Osteocyte (in vitro differentiated cells): ENCODE measurements around the gene RNF224. TPM values are rescaled to one million over a fixed set of nuclear protein-coding genes. Genes with fewer than 3 reads are reported as not detected.
"Not testable (repeated sequence)": the region's sequence is repeated elsewhere in the genome, so short reads cannot be mapped to it uniquely, and the experiment has no call there.

ENCODE experiments used
- DNase-seq: peaks from one replicate; pipeline ENCODE4 v3.0.0; 2021; ENCODE audit warnings: mixed read lengths; ENCODE audit not compliant: unreplicated experiment; ENCODE audit errors: extremely low spot score
- H3K27ac Mint-ChIP-seq: one replicate; pipeline ENCODE4 v1.8.0; 2021; ENCODE audit warnings: mild to moderate bottlenecking, mixed read lengths; ENCODE audit not compliant: unreplicated experiment
- H3K27me3 Mint-ChIP-seq: one replicate; pipeline ENCODE4 v1.8.0; 2021; ENCODE audit warnings: mixed read lengths; ENCODE audit not compliant: unreplicated experiment
- H3K36me3 Mint-ChIP-seq: one replicate; pipeline ENCODE4 v1.8.0; 2021; ENCODE audit warnings: mixed read lengths; ENCODE audit not compliant: unreplicated experiment
- H3K4me1 Mint-ChIP-seq: one replicate; pipeline ENCODE4 v1.8.0; 2021; ENCODE audit warnings: mixed read lengths; ENCODE audit not compliant: unreplicated experiment
- H3K4me3 Mint-ChIP-seq: one replicate; pipeline ENCODE4 v1.8.0; 2021; ENCODE audit warnings: mild to moderate bottlenecking, moderate library complexity, mixed read lengths; ENCODE audit not compliant: unreplicated experiment
- H3K9me3 Mint-ChIP-seq: one replicate; pipeline ENCODE4 v1.8.0; 2021; ENCODE audit warnings: mixed read lengths; ENCODE audit not compliant: unreplicated experiment
- CTCF ChIP-seq: fragments of 200-600 bp; sonication (generic); IDR thresholded peaks from 2 replicates; pipeline ENCODE4 v1.5.0; 2021; ENCODE audit warnings: antibody characterized with exemption, mild to moderate bottlenecking, moderate library complexity
- total RNA-seq: library from RNA; stranded (reverse); gene quantifications from 2 replicates; pipeline ENCODE4 v1.2.1, GENCODE V29; 2021

The RNF224 gene
- total RNA-seq, 1 donor from 2014 or later, result not detected

GRCh38 chr9:137240841-137241489 is 13.7 kb downstream of the RNF224 start, which contains the start of gene TUBB4B:
TSS of gene TUBB4B (plus strand) at chr9:137241287. CDS start at chr9:137241361, 74 bp downstream.
- Mint-ChIP-seq H3K9me3 (no peaks in the 10 kb centered on the region), H3K36me3 (peaks cover 9% of the 10 kb centered on the region), H3K4me3 (peak within 1 kb of the TSS; percentile 81), H3K27me3 (no peaks in the 10 kb centered on the region), H3K4me1 (peaks cover 31% of the 10 kb centered on the region), H3K27ac (peak within 1 kb of the TSS; percentile 88)
- DNase-seq, result peak; percentile 100
- TF ChIP-seq CTCF, result no peak

GRCh38 chr9:137241490-137242268 is 14.4 kb downstream of the RNF224 start:
- H3K27ac Mint-ChIP-seq, result peak overlapping the region; percentile 57
- H3K36me3 Mint-ChIP-seq, result peaks cover 9% of the 10 kb centered on the region
- peak overlapping the region; percentile 76 for H3K4me3 Mint-ChIP-seq
- no peak for TF ChIP-seq CTCF
- H3K27me3 Mint-ChIP-seq, result no peaks in the 10 kb centered on the region
- H3K4me1 Mint-ChIP-seq, result peaks cover 31% of the 10 kb centered on the region
- no peak for DNase-seq
- no peaks in the 10 kb centered on the region for H3K9me3 Mint-ChIP-seq

- no peak for DNase-seq
- H3K27ac Mint-ChIP-seq, result peak overlapping the region; percentile 57
- peak overlapping the region; percentile 76 for H3K4me3 Mint-ChIP-seq
- peaks cover 33% of the 10 kb centered on the region for H3K4me1 Mint-ChIP-seq
- H3K9me3 Mint-ChIP-seq, result no peaks in the 10 kb centered on the region
- H3K27me3 Mint-ChIP-seq, result no peaks in the 10 kb centered on the region
- H3K36me3 Mint-ChIP-seq, result peaks cover 9% of the 10 kb centered on the region
- no peak for TF ChIP-seq CTCF
These were observed 15.2 kb downstream of the RNF224 start for GRCh38 chr9:137242269-137243203.

- H3K4me3 Mint-ChIP-seq, H3K27me3 Mint-ChIP-seq, H3K9me3 Mint-ChIP-seq, H3K36me3 Mint-ChIP-seq, DNase-seq, H3K27ac Mint-ChIP-seq: not testable (repeated sequence)
- peaks cover 33% of the 10 kb centered on the region for H3K4me1 Mint-ChIP-seq
These were observed 15.9 kb downstream of the RNF224 start for GRCh38 chr9:137243266-137243625.

GRCh38 chr9:137243626-137244485 is 16.6 kb downstream of the RNF224 start:
- Mint-ChIP-seq H3K9me3 (no peaks in the 10 kb centered on the region), H3K4me1 (peaks cover 30% of the 10 kb centered on the region), H3K4me3 (no peak overlapping the region), H3K36me3 (peaks cover 9% of the 10 kb centered on the region), H3K27me3 (no peaks in the 10 kb centered on the region), H3K27ac (no peak overlapping the region)
- DNase-seq, result no peak
- TF ChIP-seq CTCF, result no peak
